HUDEP-2 (cell line): ENCODE measurements around the gene MYH16.
"Not testable (repeated sequence)": the region's sequence is repeated elsewhere in the genome, so short reads cannot be mapped to it uniquely, and the experiment has no call there.

ENCODE experiments used
- DNase-seq, 76 experiments: peaks; one replicate each; lab custom pipeline; 2025; ENCODE audit not compliant: unreplicated experiment in 76 of 76; lab: John Stamatoyannopoulos, UW

The MYH16 gene

GRCh38 chr7:99257675-99258074, 15.0 kb upstream of the MYH16 start:
- DNase-seq = no peak

- DNase-seq = no peak
Measured at GRCh38 chr7:99258501-99258900, 14.1 kb upstream of the MYH16 start.

- DNase-seq = no peak
Measured at GRCh38 chr7:99260395-99260794, 12.2 kb upstream of the MYH16 start.

GRCh38 chr7:99261646-99262045, 11.0 kb upstream of the MYH16 start:
- no peak for DNase-seq

GRCh38 chr7:99265848-99266480, 6.7 kb upstream of the MYH16 start:
- DNase-seq = peak in 1 of 76 experiments; percentile 10

- no peak for DNase-seq
Measured at GRCh38 chr7:99267481-99267840, 5.2 kb upstream of the MYH16 start.

- no peak for DNase-seq
Measured at GRCh38 chr7:99267841-99268576, 4.6 kb upstream of the MYH16 start.

- DNase-seq = no peak
Measured at GRCh38 chr7:99268577-99268908, 4.1 kb upstream of the MYH16 start.

GRCh38 chr7:99270702-99271101, 1.9 kb upstream of the MYH16 start:
- no peak for DNase-seq

- DNase-seq = not testable (repeated sequence)
Measured at GRCh38 chr7:99273561-99273960, 922 bp downstream of the MYH16 start.

- not testable (repeated sequence) for DNase-seq
Measured at GRCh38 chr7:99274908-99275307, 2.3 kb downstream of the MYH16 start.

- DNase-seq = no peak
Measured at GRCh38 chr7:99275496-99275895, 2.9 kb downstream of the MYH16 start.

- no peak for DNase-seq
Measured at GRCh38 chr7:99278180-99278579, 5.5 kb downstream of the MYH16 start.

GRCh38 chr7:99284165-99284564, 11.5 kb downstream of the MYH16 start:
- not testable (repeated sequence) for DNase-seq

- no peak for DNase-seq
Measured at GRCh38 chr7:99287779-99288534, 15.3 kb downstream of the MYH16 start.

- DNase-seq = no peak
Measured at GRCh38 chr7:99289185-99289584, 16.5 kb downstream of the MYH16 start.

GRCh38 chr7:99290148-99290547, 17.5 kb downstream of the MYH16 start:
- DNase-seq = not testable (repeated sequence)

- no peak for DNase-seq
Measured at GRCh38 chr7:99290980-99291607, 18.5 kb downstream of the MYH16 start.

GRCh38 chr7:99292127-99292526, 19.5 kb downstream of the MYH16 start:
- DNase-seq = no peak

GRCh38 chr7:99293167-99293566, 20.5 kb downstream of the MYH16 start:
- DNase-seq = no peak

GRCh38 chr7:99293650-99294049, 21.0 kb downstream of the MYH16 start:
- DNase-seq = no peak
